ENCODE data around the gene CORO7.

DNA sequence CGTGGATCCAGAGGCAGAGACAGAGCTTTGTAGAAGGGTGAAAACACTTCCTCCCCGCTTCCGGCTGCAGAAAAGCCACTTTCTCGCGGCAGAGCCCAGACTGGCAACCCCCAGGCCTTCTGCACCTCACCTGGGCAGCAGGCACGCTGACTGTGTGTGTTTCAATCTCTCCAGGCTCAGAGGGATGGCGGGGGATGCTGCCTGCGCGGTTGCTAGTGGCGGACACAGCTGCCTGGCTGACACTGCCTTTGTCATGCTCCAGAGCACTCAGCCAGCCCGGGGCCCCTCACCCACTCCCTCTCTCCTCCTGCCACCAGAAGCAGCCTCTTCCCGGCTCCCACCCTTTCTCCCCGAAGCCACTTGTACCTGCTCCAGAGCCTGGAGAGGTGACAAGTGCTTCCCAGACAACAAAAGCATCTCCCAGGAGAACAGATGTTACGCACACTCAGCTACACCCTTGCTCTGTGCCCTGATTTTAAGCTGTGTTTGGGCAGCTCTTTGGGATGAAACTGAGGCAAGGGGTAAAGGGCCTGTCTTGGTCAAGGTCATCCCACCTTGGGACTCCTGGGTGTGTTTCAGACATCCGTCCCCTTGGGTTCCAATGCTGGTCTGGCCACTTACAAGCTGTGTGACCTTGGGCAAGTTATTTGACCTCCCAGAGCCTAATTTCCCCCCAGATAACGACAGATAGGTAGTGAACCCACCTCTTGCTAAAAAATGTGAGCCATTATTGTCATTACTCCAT, 109.8 kb downstream of the CORO7 start:
- TF ChIP-seq POLR2AphosphoS5 (IDR thresholded peaks at IDR 0.05; ENCODE audit: borderline replicate concordance, low read depth, low read length): no peak
- TF ChIP-seq EZH2 (IDR thresholded peaks at IDR 0.05): no peak
- no peak for TF ChIP-seq FOXP2 (optimal IDR thresholded peaks at IDR 0.05; ENCODE audit: control extremely low read depth, extremely low read length, insufficient read depth)

Data from SK-N-MC (cell line).